Measurements from ENCODE around the gene MMD2. TPM values are rescaled to one million over a fixed set of nuclear protein-coding genes. Genes with fewer than 3 reads are reported as not detected.

MMD2 gene
- total RNA-seq, 1 donor from 2014 or later = not detected

- H3K27ac Mint-ChIP-seq = peak within 1 kb of the TSS; percentile 91
- no peaks in the 10 kb centered on the region for H3K36me3 Mint-ChIP-seq (ENCODE audit: insufficient read depth)
- peaks cover 17% of the 10 kb centered on the region for H3K27me3 Mint-ChIP-seq
- peak; percentile 89 for TF ChIP-seq CTCF (IDR thresholded peaks at IDR 0.05; ENCODE audit: unreplicated experiment)
- H3K9me3 Mint-ChIP-seq (ENCODE audit: low read depth) = no peaks in the 10 kb centered on the region
- peak; percentile 84 for DNase-seq (ENCODE audit: low spot score, unreplicated experiment)
- peaks cover 13% of the 10 kb centered on the region for H3K4me1 Mint-ChIP-seq (ENCODE audit: low read depth)
- peak within 1 kb of the TSS; percentile 75 for H3K4me3 Mint-ChIP-seq (ENCODE audit: low read depth)
Measured at GRCh38 chr7:4883372-4884144, 75.4 kb downstream of the MMD2 start, which contains the start of gene RADIL. TSS of gene RADIL (minus strand) at chr7:4883716. CDS start at chr7:4878139, 5,577 bp downstream.

GRCh38 chr7:4883033-4883371, 76.0 kb downstream of the MMD2 start:
- no peak for DNase-seq (ENCODE audit: low spot score, unreplicated experiment)
- H3K4me1 Mint-ChIP-seq (ENCODE audit: low read depth) = peaks cover 13% of the 10 kb centered on the region
- peaks cover 17% of the 10 kb centered on the region for H3K27me3 Mint-ChIP-seq

GRCh38 chr7:4882169-4883032, 76.6 kb downstream of the MMD2 start:
- H3K27ac Mint-ChIP-seq = peak overlapping the region; percentile 91
- H3K4me3 Mint-ChIP-seq (ENCODE audit: low read depth) = peak overlapping the region; percentile 75
- H3K36me3 Mint-ChIP-seq (ENCODE audit: insufficient read depth) = no peaks in the 10 kb centered on the region
- DNase-seq (ENCODE audit: low spot score, unreplicated experiment) = no peak
- H3K27me3 Mint-ChIP-seq = peaks cover 17% of the 10 kb centered on the region
- H3K4me1 Mint-ChIP-seq (ENCODE audit: low read depth) = peaks cover 13% of the 10 kb centered on the region
- H3K9me3 Mint-ChIP-seq (ENCODE audit: low read depth) = no peaks in the 10 kb centered on the region
- no peak for TF ChIP-seq CTCF (IDR thresholded peaks at IDR 0.05; ENCODE audit: unreplicated experiment)

More at GRCh38 chr7:4883033-4883371, 76.0 kb downstream of the MMD2 start:
- Mint-ChIP-seq H3K4me3 (ENCODE audit: low read depth) (peak overlapping the region; percentile 75), H3K9me3 (ENCODE audit: low read depth) (no peaks in the 10 kb centered on the region), H3K36me3 (ENCODE audit: insufficient read depth) (no peaks in the 10 kb centered on the region), H3K27ac (peak overlapping the region; percentile 91)
- no peak for TF ChIP-seq CTCF (IDR thresholded peaks at IDR 0.05; ENCODE audit: unreplicated experiment)

DNA sequence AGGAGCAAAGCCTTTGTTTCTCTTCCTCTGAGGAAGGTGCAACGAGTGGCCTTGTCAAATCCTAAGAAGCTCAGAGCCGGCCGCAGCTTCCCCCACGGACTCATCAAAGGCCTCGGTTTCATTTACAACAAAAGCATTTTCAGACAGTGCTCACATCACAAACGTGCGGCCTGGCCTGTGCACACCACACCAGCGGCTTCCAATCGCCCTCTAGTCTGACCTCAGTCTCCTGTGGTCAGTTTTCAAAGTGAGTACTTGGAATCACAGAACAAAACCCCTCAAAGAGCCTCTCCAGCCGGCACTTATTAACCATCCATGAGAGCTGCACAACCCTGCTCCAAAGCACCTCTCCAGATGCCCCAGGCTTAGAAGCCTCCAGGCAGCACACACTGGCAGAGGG, 78.8 kb downstream of the MMD2 start:
- no peak overlapping the region for H3K27ac Mint-ChIP-seq
- no peak for DNase-seq (ENCODE audit: low spot score, unreplicated experiment)
- no peaks in the 10 kb centered on the region for H3K36me3 Mint-ChIP-seq (ENCODE audit: insufficient read depth)
- H3K4me3 Mint-ChIP-seq (ENCODE audit: low read depth) = no peak overlapping the region
- H3K27me3 Mint-ChIP-seq = peaks cover 17% of the 10 kb centered on the region
- no peaks in the 10 kb centered on the region for H3K9me3 Mint-ChIP-seq (ENCODE audit: low read depth)
- no peak for TF ChIP-seq CTCF (IDR thresholded peaks at IDR 0.05; ENCODE audit: unreplicated experiment)
- peaks cover 13% of the 10 kb centered on the region for H3K4me1 Mint-ChIP-seq (ENCODE audit: low read depth)

GRCh38 chr7:4879396-4880081, 79.4 kb downstream of the MMD2 start:
- Mint-ChIP-seq H3K4me3 (ENCODE audit: low read depth) (no peak overlapping the region), H3K9me3 (ENCODE audit: low read depth) (no peaks in the 10 kb centered on the region), H3K4me1 (ENCODE audit: low read depth) (peaks cover 12% of the 10 kb centered on the region), H3K27me3 (peaks cover 17% of the 10 kb centered on the region), H3K27ac (no peak overlapping the region), H3K36me3 (ENCODE audit: insufficient read depth) (no peaks in the 10 kb centered on the region)
- no peak for DNase-seq (ENCODE audit: low spot score, unreplicated experiment)
- TF ChIP-seq CTCF (IDR thresholded peaks at IDR 0.05; ENCODE audit: unreplicated experiment) = no peak
